ENCODE measurements around the gene FGD2.
"Not testable (repeated sequence)": the region's sequence is repeated elsewhere in the genome, so short reads cannot be mapped to it uniquely, and the experiment has no call there.

The FGD2 gene

GRCh38 chr6:37054171-37054570 lies 48.7 kb downstream of the FGD2 start:
- in situ Hi-C loops (cut with MboI; ENCODE audit: low sequenced_read_pairs): loop anchor here (5.0 kb wide), 1 partner anchor 118 kb away; the partner anchor contains the start of gene PIM1

- in situ Hi-C loops (cut with MboI; ENCODE audit: low sequenced_read_pairs): loop anchor here (5.0 kb wide), 1 partner anchor 118 kb away; the partner anchor contains the start of gene PIM1
Observed at GRCh38 chr6:37054580-37054979, 49.1 kb downstream of the FGD2 start.

- in situ Hi-C loops (cut with MboI; ENCODE audit: low sequenced_read_pairs): no loop called here
Observed at GRCh38 chr6:37056112-37056403, 50.6 kb downstream of the FGD2 start.

- in situ Hi-C loops (cut with MboI; ENCODE audit: low sequenced_read_pairs): no loop called here
Observed at GRCh38 chr6:37056439-37057127, 51.1 kb downstream of the FGD2 start.

- in situ Hi-C loops (cut with MboI; ENCODE audit: low sequenced_read_pairs): no loop called here
Observed at GRCh38 chr6:37057128-37057471, 51.6 kb downstream of the FGD2 start.

- in situ Hi-C loops (cut with MboI; ENCODE audit: low sequenced_read_pairs): no loop called here
Observed at GRCh38 chr6:37057678-37058077, 52.2 kb downstream of the FGD2 start.

- in situ Hi-C loops (cut with MboI; ENCODE audit: low sequenced_read_pairs): no loop called here
Observed at GRCh38 chr6:37058084-37058586, 52.7 kb downstream of the FGD2 start.

GRCh38 chr6:37058984-37059343 lies 53.5 kb downstream of the FGD2 start:
- in situ Hi-C loops (cut with MboI; ENCODE audit: low sequenced_read_pairs): not testable (repeated sequence)

GRCh38 chr6:37059344-37060194 lies 54.1 kb downstream of the FGD2 start:
- in situ Hi-C loops (cut with MboI; ENCODE audit: low sequenced_read_pairs): no loop called here

GRCh38 chr6:37060195-37060559 lies 54.7 kb downstream of the FGD2 start:
- in situ Hi-C loops (cut with MboI; ENCODE audit: low sequenced_read_pairs): no loop called here

GRCh38 chr6:37061157-37061804 lies 55.8 kb downstream of the FGD2 start:
- in situ Hi-C loops (cut with MboI; ENCODE audit: low sequenced_read_pairs): no loop called here

GRCh38 chr6:37062424-37062823 lies 57.0 kb downstream of the FGD2 start:
- in situ Hi-C loops (cut with MboI; ENCODE audit: low sequenced_read_pairs): no loop called here

- in situ Hi-C loops (cut with MboI; ENCODE audit: low sequenced_read_pairs): no loop called here
Observed at GRCh38 chr6:37068356-37069270, 63.2 kb downstream of the FGD2 start.

GRCh38 chr6:37069639-37070038 lies 64.2 kb downstream of the FGD2 start:
- in situ Hi-C loops (cut with MboI; ENCODE audit: low sequenced_read_pairs): no loop called here

GRCh38 chr6:37072526-37072925 lies 67.1 kb downstream of the FGD2 start:
- in situ Hi-C loops (cut with MboI; ENCODE audit: low sequenced_read_pairs): no loop called here

- in situ Hi-C loops (cut with MboI; ENCODE audit: low sequenced_read_pairs): no loop called here
Observed at GRCh38 chr6:37074053-37074827, 68.8 kb downstream of the FGD2 start.

GRCh38 chr6:37077191-37077904 lies 71.9 kb downstream of the FGD2 start:
- in situ Hi-C loops (cut with MboI; ENCODE audit: low sequenced_read_pairs): no loop called here

GRCh38 chr6:37077905-37078296 lies 72.4 kb downstream of the FGD2 start:
- in situ Hi-C loops (cut with MboI; ENCODE audit: low sequenced_read_pairs): no loop called here
